Activated naive CD4-positive, alpha-beta T cell treated with anti-CD3 and anti-CD28 coated beads for 36 hours (primary cell): Measurements from ENCODE around the gene COPG1. TPM values are rescaled to one million over a fixed set of nuclear protein-coding genes. Genes with fewer than 3 reads are reported as not detected.

ENCODE experiments used
- CTCF ChIA-PET: fragments of 350-600 bp; sonication (Branson Sonifier 250); formaldehyde crosslinking; loops from one replicate; lab custom pipeline; 2021; ENCODE audit warnings: antibody characterized with exemption; lab: Charles Lee
- DNase-seq: peaks from one replicate; pipeline ENCODE4 v3.0.0-alpha.2; 2020
- H3K27ac Mint-ChIP-seq: one replicate; pipeline ENCODE4 v1.8.0; 2021; ENCODE audit warnings: mild to moderate bottlenecking, mixed read lengths
- H3K27me3 Mint-ChIP-seq: one replicate; pipeline ENCODE4 v1.8.0; 2021; ENCODE audit warnings: low read depth, mixed read lengths
- H3K36me3 Mint-ChIP-seq: one replicate; pipeline ENCODE4 v1.8.0; 2021; ENCODE audit warnings: low read depth, mixed read lengths
- H3K4me1 Mint-ChIP-seq: one replicate; pipeline ENCODE4 v1.8.0; 2021; ENCODE audit warnings: low read depth, mixed read lengths
- H3K4me3 Mint-ChIP-seq: one replicate; pipeline ENCODE4 v1.8.0; 2021; ENCODE audit warnings: mild to moderate bottlenecking, moderate library complexity, mixed read lengths
- H3K9me3 Mint-ChIP-seq: one replicate; pipeline ENCODE4 v1.8.0; 2021; ENCODE audit warnings: mixed read lengths
- intact Hi-C: fragments of 100-400 bp; cut with micrococcal nuclease; formaldehyde crosslinking; loops from one replicate; pipeline ENCODE4 v1.15.1; 2023
- total RNA-seq, 2 experiments: library from RNA; stranded (reverse); gene quantifications; one replicate each; pipeline ENCODE4 v1.2.3, GENCODE V29; 2021

Gene COPG1
- total RNA-seq, 2 experiments from 2014 or later, result 125 to 128 TPM

- DNase-seq, result no peak
- H3K27ac Mint-ChIP-seq, result no peak overlapping the region
- H3K9me3 Mint-ChIP-seq, result no peaks in the 10 kb centered on the region
- peaks cover 12% of the 10 kb centered on the region for H3K36me3 Mint-ChIP-seq
- H3K27me3 Mint-ChIP-seq, result no peaks in the 10 kb centered on the region
- CTCF ChIA-PET, result no interaction called here
- peaks cover 37% of the 10 kb centered on the region for H3K4me1 Mint-ChIP-seq
- H3K4me3 Mint-ChIP-seq, result no peak overlapping the region
- intact Hi-C loops, result no loop called here
These were observed 36.7 kb downstream of the COPG1 start for GRCh38 chr3:129286081-129286480.

DNA sequence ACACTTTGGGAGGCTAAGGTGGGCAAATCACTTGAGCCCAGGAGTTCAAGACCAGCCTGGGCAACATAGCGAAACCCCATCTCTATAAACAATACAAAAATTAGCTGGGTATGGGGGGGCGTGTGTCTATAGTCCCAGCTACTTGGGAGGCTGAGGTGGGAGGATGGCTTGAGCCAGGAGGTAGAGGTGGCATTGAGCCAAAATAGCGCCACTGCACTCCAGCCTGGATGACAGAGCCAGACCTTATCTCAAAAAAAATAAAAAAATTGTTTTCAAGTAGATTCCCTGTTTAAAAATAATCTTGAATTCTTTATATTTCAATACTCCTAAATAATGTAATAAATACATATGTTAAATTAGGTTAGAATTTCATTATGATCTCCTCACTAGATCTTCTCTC lies 39.0 kb downstream of the COPG1 start:
- Mint-ChIP-seq H3K36me3 (peaks cover 7% of the 10 kb centered on the region), H3K4me3 (no peak overlapping the region), H3K27ac (no peak overlapping the region), H3K4me1 (peaks cover 17% of the 10 kb centered on the region), H3K9me3 (no peaks in the 10 kb centered on the region), H3K27me3 (no peaks in the 10 kb centered on the region)
- CTCF ChIA-PET, result interaction anchor here (1.3 kb wide), 1 partner anchor 43 kb away, joined by 3 read pairs; no protein-coding TSS in a partner anchor
- DNase-seq, result no peak
- intact Hi-C loops, result no loop called here

DNA sequence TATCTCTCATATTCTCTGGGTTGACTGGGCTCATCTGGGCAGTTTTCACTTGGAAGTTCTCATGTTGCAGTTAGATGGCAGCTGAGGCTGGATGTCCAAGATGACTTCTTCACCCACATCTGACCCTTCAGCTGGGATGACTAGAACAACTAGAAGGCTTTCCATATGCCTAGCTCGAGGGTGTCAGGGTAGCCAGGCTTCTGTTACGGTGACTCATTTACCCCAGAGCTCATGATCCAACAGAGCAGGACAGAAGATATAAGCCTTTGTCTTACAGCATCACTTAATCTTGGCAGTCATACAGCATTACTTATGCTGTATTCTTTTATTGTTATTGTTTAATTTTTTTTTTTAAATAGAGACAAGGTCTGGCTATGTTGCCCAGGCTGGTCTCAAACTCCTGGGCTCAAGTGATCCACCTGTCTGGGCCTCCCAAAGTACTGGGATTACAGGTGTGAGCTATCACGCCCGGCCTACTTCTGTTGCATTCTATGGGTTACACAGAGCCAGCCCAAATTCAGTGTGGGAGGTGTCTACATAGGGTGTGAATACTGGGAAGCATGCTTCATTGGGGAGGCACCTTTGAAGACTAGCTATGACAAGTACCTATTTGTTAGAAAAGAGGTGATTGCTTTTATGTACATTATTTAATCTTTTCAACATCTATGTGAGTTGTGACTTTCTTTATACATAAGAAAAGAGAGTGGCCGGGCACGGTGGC lies 40.0 kb downstream of the COPG1 start:
- Mint-ChIP-seq H3K27ac (no peak overlapping the region), H3K9me3 (no peaks in the 10 kb centered on the region), H3K36me3 (peaks cover 8% of the 10 kb centered on the region), H3K27me3 (no peaks in the 10 kb centered on the region), H3K4me1 (peaks cover 12% of the 10 kb centered on the region), H3K4me3 (no peak overlapping the region)
- CTCF ChIA-PET, result interaction anchor here (0.6 to 1.3 kb wide), 2 partner anchors 26 to 547 kb away, joined by 3 to 4 read pairs; a partner anchor contains a TSS
- DNase-seq, result no peak
- intact Hi-C loops, result no loop called here

- CTCF ChIA-PET, result no interaction called here
- no peak overlapping the region for H3K27ac Mint-ChIP-seq
These were observed 42.0 kb downstream of the COPG1 start for GRCh38 chr3:129291236-129291886.

DNA sequence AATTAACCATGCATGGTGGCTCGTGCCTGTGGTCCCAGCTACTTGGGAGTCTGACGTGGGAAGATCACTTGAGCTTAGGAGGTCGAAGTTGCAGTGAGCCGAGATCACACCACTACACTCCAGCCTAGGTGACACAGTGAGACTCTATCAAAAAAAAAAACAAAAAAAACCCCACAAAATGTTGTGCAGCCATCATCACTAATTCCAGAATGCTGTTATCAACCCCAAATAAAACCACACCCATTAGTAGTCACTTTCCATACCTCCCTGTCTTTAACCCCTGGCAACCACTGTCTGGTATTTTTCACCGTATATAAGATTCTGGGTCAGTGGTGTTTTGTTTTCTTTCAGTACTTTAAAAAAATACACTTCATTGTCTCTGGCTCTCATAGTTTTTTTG lies 45.9 kb downstream of the COPG1 start:
- Mint-ChIP-seq H3K9me3 (no peaks in the 10 kb centered on the region), H3K27ac (no peak overlapping the region), H3K4me1 (peaks cover 6% of the 10 kb centered on the region), H3K27me3 (no peaks in the 10 kb centered on the region), H3K36me3 (peaks cover 19% of the 10 kb centered on the region), H3K4me3 (no peak overlapping the region)
- DNase-seq, result no peak
- CTCF ChIA-PET, result interaction anchor here (0.6 to 0.7 kb wide), 2 partner anchors 141 to 325 kb away, joined by 3 to 7 read pairs; no protein-coding TSS in a partner anchor
- intact Hi-C loops, result no loop called here

More at GRCh38 chr3:129291236-129291886, 42.0 kb downstream of the COPG1 start:
- intact Hi-C loops, result no loop called here
- no peaks in the 10 kb centered on the region for H3K9me3 Mint-ChIP-seq
- no peak overlapping the region for H3K4me3 Mint-ChIP-seq
- H3K27me3 Mint-ChIP-seq, result no peaks in the 10 kb centered on the region
- peaks cover 6% of the 10 kb centered on the region for H3K4me1 Mint-ChIP-seq
- peaks cover 10% of the 10 kb centered on the region for H3K36me3 Mint-ChIP-seq
- no peak for DNase-seq

DNA sequence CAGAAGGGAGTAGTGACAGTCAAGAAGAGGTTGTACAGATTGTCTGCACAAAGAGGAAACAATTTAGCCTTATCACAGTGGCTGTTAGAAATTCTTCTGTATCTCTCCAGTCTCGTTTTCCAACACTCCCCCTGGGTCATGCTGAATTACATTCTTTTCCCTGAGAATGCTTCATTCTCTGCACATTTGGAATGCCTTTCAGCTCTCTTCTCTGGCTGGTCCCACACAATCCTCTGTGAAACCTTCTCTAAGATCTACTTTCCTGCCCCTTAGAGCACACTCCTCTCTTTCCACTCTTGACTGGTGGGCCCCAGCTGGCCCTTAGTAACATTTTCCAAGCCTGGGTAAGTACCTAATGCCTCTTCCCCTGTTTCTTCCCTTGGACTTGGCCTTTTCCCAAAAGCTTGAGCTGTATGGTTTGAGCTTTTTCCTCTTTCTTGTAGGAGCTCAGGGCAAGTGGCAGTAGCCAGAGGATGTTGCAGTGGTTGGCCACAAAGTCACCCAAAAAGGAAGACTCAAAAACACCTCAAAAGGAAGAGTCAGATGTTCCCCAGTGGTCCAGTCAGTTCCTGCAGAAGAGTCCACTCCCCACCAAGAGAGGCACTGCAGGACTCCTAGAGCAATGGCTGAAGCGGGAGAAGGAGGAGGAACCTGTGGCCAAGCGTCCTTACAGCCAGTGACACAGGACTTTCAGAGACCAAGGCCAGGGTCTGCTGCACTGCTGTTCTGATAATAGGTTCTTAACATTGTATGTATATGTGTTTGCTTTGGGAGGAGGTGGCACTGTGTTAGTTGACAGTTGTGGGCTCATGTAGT lies 54.9 kb downstream of the COPG1 start:
- Mint-ChIP-seq H3K4me1 (peaks cover 29% of the 10 kb centered on the region), H3K27ac (peak overlapping the region; percentile 15), H3K36me3 (peaks cover 27% of the 10 kb centered on the region), H3K27me3 (no peaks in the 10 kb centered on the region), H3K4me3 (no peak overlapping the region), H3K9me3 (no peaks in the 10 kb centered on the region)
- CTCF ChIA-PET, result interaction anchor here (0.6 to 1.0 kb wide), 3 partner anchors 21 to 288 kb away, joined by 3 to 5 read pairs (median 4); no protein-coding TSS in a partner anchor
- no peak for DNase-seq
- intact Hi-C loops, result no loop called here

DNA sequence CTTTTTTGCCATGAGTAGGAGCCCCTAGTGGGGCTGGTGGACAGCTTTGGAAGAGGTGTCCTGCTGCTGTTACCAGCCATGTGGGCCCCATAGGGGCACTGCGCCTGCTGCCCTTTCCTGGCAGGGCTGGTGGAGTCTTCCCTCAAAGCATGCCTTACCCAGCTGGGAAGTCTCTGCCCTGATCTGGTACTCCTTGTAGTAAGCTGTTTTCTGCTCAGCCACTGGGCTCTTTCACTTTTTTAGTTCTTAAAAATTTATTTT lies 55.5 kb downstream of the COPG1 start:
- intact Hi-C loops, result no loop called here

GRCh38 chr3:129305592-129306091 lies 56.2 kb downstream of the COPG1 start:
- CTCF ChIA-PET, result interaction anchor here (1.0 kb wide), 1 partner anchor 252 kb away, joined by 3 read pairs; no protein-coding TSS in a partner anchor
- Mint-ChIP-seq H3K9me3 (no peaks in the 10 kb centered on the region), H3K27ac (peak overlapping the region; percentile 39), H3K36me3 (peaks cover 24% of the 10 kb centered on the region), H3K4me3 (peak overlapping the region; percentile 14), H3K27me3 (no peaks in the 10 kb centered on the region), H3K4me1 (peaks cover 29% of the 10 kb centered on the region)
- intact Hi-C loops, result no loop called here
- peak; percentile 63 for DNase-seq

More for the DNA sequence above, 55.5 kb downstream of the COPG1 start:
- no peak for DNase-seq
- Mint-ChIP-seq H3K4me1 (peaks cover 29% of the 10 kb centered on the region), H3K9me3 (no peaks in the 10 kb centered on the region), H3K4me3 (no peak overlapping the region), H3K36me3 (peaks cover 25% of the 10 kb centered on the region), H3K27me3 (no peaks in the 10 kb centered on the region), H3K27ac (peak overlapping the region; percentile 15)
- CTCF ChIA-PET, result interaction anchor here (0.6 to 1.0 kb wide), 3 partner anchors 22 to 251 kb away, joined by 3 to 5 read pairs (median 4); no protein-coding TSS in a partner anchor

GRCh38 chr3:129308636-129309035 lies 59.2 kb downstream of the COPG1 start:
- no peaks in the 10 kb centered on the region for H3K9me3 Mint-ChIP-seq
- intact Hi-C loops, result no loop called here
- CTCF ChIA-PET, result interaction anchor here (0.7 kb wide), 1 partner anchor 110 kb away, joined by 3 read pairs; no protein-coding TSS in a partner anchor

DNA sequence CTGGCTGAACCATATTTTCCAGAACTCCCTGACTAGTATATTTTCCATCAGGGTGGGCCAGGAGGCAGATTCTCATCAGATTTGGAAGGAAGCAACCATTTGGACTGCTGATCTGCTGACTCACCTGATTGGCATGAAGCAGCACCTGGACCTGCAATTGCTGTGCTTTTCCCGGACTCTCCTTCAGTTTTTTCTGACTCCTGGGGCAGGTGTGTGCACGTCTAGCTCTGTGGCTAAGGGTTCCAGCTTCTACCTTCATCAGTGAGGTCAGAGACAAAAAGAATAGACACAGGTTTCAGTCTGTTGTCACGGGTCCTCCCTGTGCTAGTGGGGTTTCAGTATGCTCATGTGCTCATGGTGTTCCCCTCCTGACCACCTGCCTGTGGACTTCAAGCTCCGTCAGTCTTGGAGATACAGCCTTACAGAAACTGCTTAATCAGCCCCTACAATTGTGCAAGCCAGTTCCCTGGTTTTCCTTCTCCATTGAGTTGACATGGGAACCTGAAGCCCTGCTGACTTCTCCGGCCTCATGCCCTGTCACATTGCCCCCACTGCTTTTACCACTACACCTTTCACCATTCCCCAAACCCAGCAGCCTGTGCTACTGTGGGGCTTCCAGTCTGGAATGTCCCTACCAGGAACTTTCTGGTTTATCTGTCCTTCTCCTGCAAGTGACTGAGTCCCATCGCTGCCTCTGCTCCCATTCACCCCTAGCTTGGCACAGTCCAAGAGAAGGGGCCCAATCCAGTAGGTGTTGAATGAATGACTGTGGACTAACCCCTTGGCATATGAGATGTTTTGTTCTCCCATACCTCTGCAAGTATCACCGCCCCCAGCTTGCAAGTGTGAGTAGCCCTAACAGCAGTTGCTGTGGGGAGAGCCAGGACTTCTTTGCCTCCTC lies 61.0 kb downstream of the COPG1 start:
- peaks cover 31% of the 10 kb centered on the region for H3K4me1 Mint-ChIP-seq
- no peak overlapping the region for H3K27ac Mint-ChIP-seq
- intact Hi-C loops, result loop anchor here (10.0 kb wide), 1 partner anchor 316 kb away; the partner anchor contains the start of gene CFAP92
- no peaks in the 10 kb centered on the region for H3K9me3 Mint-ChIP-seq
- DNase-seq, result no peak
- H3K4me3 Mint-ChIP-seq, result no peak overlapping the region
- H3K27me3 Mint-ChIP-seq, result no peaks in the 10 kb centered on the region
- H3K36me3 Mint-ChIP-seq, result peaks cover 9% of the 10 kb centered on the region
- CTCF ChIA-PET, result interaction anchor here (0.7 to 1.5 kb wide), 6 partner anchors 10 to 340 kb away, joined by 3 to 5 read pairs (median 4); no protein-coding TSS in a partner anchor

More at GRCh38 chr3:129308636-129309035, 59.2 kb downstream of the COPG1 start:
- peaks cover 15% of the 10 kb centered on the region for H3K36me3 Mint-ChIP-seq
- no peak overlapping the region for H3K27ac Mint-ChIP-seq
- no peaks in the 10 kb centered on the region for H3K27me3 Mint-ChIP-seq
- no peak for DNase-seq
- H3K4me1 Mint-ChIP-seq, result peaks cover 35% of the 10 kb centered on the region
- H3K4me3 Mint-ChIP-seq, result no peak overlapping the region
